ENCODE results near the gene TNFAIP2.

The TNFAIP2 gene

GRCh38 chr14:103094406-103095209 is 28.7 kb upstream of the TNFAIP2 start, which contains the start of gene EXOC3L4:
Gene EXOC3L4 (plus strand): TSS chr14:103094725. CDS start chr14:103100220, 5,495 bp downstream.
- H3K4me3 ChIP-seq (ENCODE audit: control insufficient read depth, low read depth, low read length) = no peak within 1 kb of the TSS
- DNase-seq (ENCODE audit: low read depth) = no peak
- no peak for TF ChIP-seq CTCF (IDR thresholded peaks at IDR 0.05; ENCODE audit: control insufficient read depth, insufficient read depth, low read depth, low read length, missing control alignments)

- TF ChIP-seq CTCF (IDR thresholded peaks at IDR 0.05; ENCODE audit: control insufficient read depth, insufficient read depth, low read depth, low read length, missing control alignments) = no peak
- DNase-seq (ENCODE audit: low read depth) = no peak
- no peak overlapping the region for H3K4me3 ChIP-seq (ENCODE audit: control insufficient read depth, low read depth, low read length)
Measured at GRCh38 chr14:103095210-103095778, 28.0 kb upstream of the TNFAIP2 start.

GRCh38 chr14:103096387-103096786 is 26.9 kb upstream of the TNFAIP2 start:
- DNase-seq (ENCODE audit: low read depth) = no peak
- no peak overlapping the region for H3K4me3 ChIP-seq (ENCODE audit: control insufficient read depth, low read depth, low read length)
- TF ChIP-seq CTCF (IDR thresholded peaks at IDR 0.05; ENCODE audit: control insufficient read depth, insufficient read depth, low read depth, low read length, missing control alignments) = no peak

- TF ChIP-seq CTCF (IDR thresholded peaks at IDR 0.05; ENCODE audit: control insufficient read depth, insufficient read depth, low read depth, low read length, missing control alignments) = no peak
- no peak for DNase-seq (ENCODE audit: low read depth)
- no peak overlapping the region for H3K4me3 ChIP-seq (ENCODE audit: control insufficient read depth, low read depth, low read length)
Measured at GRCh38 chr14:103097244-103097993, 25.8 kb upstream of the TNFAIP2 start.

- DNase-seq (ENCODE audit: low read depth) = no peak
Measured at GRCh38 chr14:103097994-103098957, 25.0 kb upstream of the TNFAIP2 start.

More at GRCh38 chr14:103097994-103098957, 25.0 kb upstream of the TNFAIP2 start:
- no peak for TF ChIP-seq CTCF (IDR thresholded peaks at IDR 0.05; ENCODE audit: control insufficient read depth, insufficient read depth, low read depth, low read length, missing control alignments)
- H3K4me3 ChIP-seq (ENCODE audit: control insufficient read depth, low read depth, low read length) = no peak overlapping the region
